Endothelial cell of umbilical vein (primary cell): ENCODE data around the gene WDR5. TPM values are rescaled to one million over a fixed set of nuclear protein-coding genes. Genes with fewer than 3 reads are reported as not detected.

ENCODE experiments used
- BruUV-seq: library from RNA; stranded (reverse); fragments of 400-500 nt; replicated peaks from 2 replicates; lab custom pipeline; 2021; lab: Mats Ljungman, UMichigan
- CTCF ChIA-PET: fragments of 300-600, 350-600 bp; sonication (Branson Sonifier 250); formaldehyde crosslinking; loops from one replicate; lab custom pipeline; 2021; ENCODE audit warnings: antibody characterized with exemption, inconsistent platforms; lab: Charles Lee
- POLR2A ChIA-PET: fragments of 300-600, 350-600 bp; sonication (Branson Sonifier 250); formaldehyde crosslinking; loops from one replicate; lab custom pipeline; 2021; ENCODE audit warnings: antibody characterized with exemption, inconsistent platforms; lab: Charles Lee
- DNase-seq: peaks from one replicate; pipeline ENCODE4 v3.0.0-alpha.2; 2011; ENCODE audit warnings: low read depth, low spot score
- FAIRE-seq: peaks from 2 replicates; lab custom pipeline; 2011; peaks lifted over from hg19 to GRCh38; lab: Jason Lieb, UNC
- H2AFZ ChIP-seq: 2 replicates; pipeline ENCODE4 v1.6.0; 2012; ENCODE audit warnings: low read depth, low read length, control low read depth, inconsistent platforms
- H3K27ac ChIP-seq: 2 replicates; pipeline ENCODE4 v1.5.1; 2011; ENCODE audit warnings: low read depth, mild to moderate bottlenecking, control low read depth, low read length, moderate library complexity; ENCODE audit not compliant: insufficient read depth
- H3K27me3 ChIP-seq, 2 experiments: 2 replicates each; pipeline versions ENCODE4 v1.6.0 to v1.6.1; 2011; ENCODE audit warnings: low read length in 2 of 2, mixed read lengths in 1 of 2; ENCODE audit not compliant: control insufficient read depth in 2 of 2, insufficient read depth in 2 of 2
- H3K36me3 ChIP-seq, 2 experiments: 2 replicates in 1 of 2; 3 replicates in 1 of 2; pipeline ENCODE4 v1.5.1; 2011; ENCODE audit warnings: low read length in 2 of 2, mild to moderate bottlenecking in 1 of 2, moderate library complexity in 1 of 2; ENCODE audit not compliant: control insufficient read depth in 2 of 2, insufficient read depth in 2 of 2; ENCODE audit errors: extremely low read depth in 1 of 2
- H3K4me1 ChIP-seq: 3 replicates; pipeline ENCODE4 v1.5.1; 2011; ENCODE audit warnings: mild to moderate bottlenecking, low read length; ENCODE audit not compliant: control insufficient read depth, insufficient read depth; ENCODE audit errors: extremely low read depth
- H3K4me2 ChIP-seq: 2 replicates; pipeline ENCODE4 v1.6.1; 2011; ENCODE audit warnings: low read length, control low read depth, mixed read lengths; ENCODE audit not compliant: insufficient read depth
- H3K4me3 ChIP-seq, 3 experiments: fragments of 200-600 bp in 1 of 3; sonication (generic), shearing (Covaris generic) in 1 of 3; replicated peaks in 1 of 3; 2 replicates each; pipeline ENCODE4 v1.5.1; 2011 to 2016; ENCODE audit warnings: control low read depth in 3 of 3, low read length in 3 of 3, mild to moderate bottlenecking in 2 of 3, inconsistent platforms in 1 of 3, low read depth in 1 of 3, moderate library complexity in 1 of 3; ENCODE audit not compliant: insufficient read depth in 1 of 3
- H3K79me2 ChIP-seq: 2 replicates; pipeline ENCODE4 v1.6.0; 2012; ENCODE audit warnings: low read length, inconsistent platforms; ENCODE audit not compliant: control insufficient read depth, insufficient read depth
- H3K9ac ChIP-seq: replicated peaks from 2 replicates; pipeline ENCODE3; 2011; ENCODE audit warnings: low read length, control low read depth; ENCODE audit not compliant: insufficient read depth; ENCODE audit errors: extremely low read depth
- H3K9me1 ChIP-seq: replicated peaks from 3 replicates; pipeline ENCODE4 v1.6.0; 2011; ENCODE audit warnings: mild to moderate bottlenecking, low read length; ENCODE audit not compliant: control insufficient read depth, insufficient read depth; ENCODE audit errors: extremely low read depth
- H3K9me3 ChIP-seq: replicated peaks from 2 replicates; pipeline ENCODE4 v1.5.1; 2012; ENCODE audit warnings: low read length, inconsistent platforms; ENCODE audit not compliant: control insufficient read depth, insufficient read depth
- H4K20me1 ChIP-seq: replicated peaks from 2 replicates; pipeline ENCODE3; 2011; ENCODE audit warnings: mild to moderate bottlenecking, low read length; ENCODE audit not compliant: control insufficient read depth, insufficient read depth; ENCODE audit errors: extremely low read depth
- EZH2 ChIP-seq: IDR thresholded peaks from 2 replicates; pipeline ENCODE4 v1.6.1; 2012; ENCODE audit warnings: borderline replicate concordance, low read depth, mild to moderate bottlenecking, moderate library complexity, low read length, inconsistent platforms; ENCODE audit not compliant: severe bottlenecking
- FOS ChIP-seq: IDR thresholded peaks from 2 replicates; pipeline ENCODE4 v1.6.1; 2011; ENCODE audit warnings: mild to moderate bottlenecking, low read length, moderate library complexity, borderline replicate concordance; ENCODE audit not compliant: insufficient read depth
- GATA2 ChIP-seq: IDR thresholded peaks from 2 replicates; pipeline ENCODE4 v1.7.0; 2011; ENCODE audit warnings: low read depth, mild to moderate bottlenecking, moderate library complexity, mixed read lengths, low read length; ENCODE audit not compliant: insufficient read length, insufficient read depth
- JUN ChIP-seq: IDR thresholded peaks from 2 replicates; pipeline ENCODE4 v1.6.1; 2011; ENCODE audit warnings: borderline replicate concordance, low read depth; ENCODE audit not compliant: insufficient read length, insufficient read depth
- MAX ChIP-seq: IDR thresholded peaks from 2 replicates; pipeline ENCODE4 v1.6.1; 2011; ENCODE audit not compliant: insufficient read depth, insufficient read length
- MYC ChIP-seq: IDR thresholded peaks from one replicate; pipeline ENCODE4 v1.6.1; 2011; ENCODE audit warnings: mild to moderate bottlenecking, low read depth, low read length
- POLR2A ChIP-seq: IDR thresholded peaks from 2 replicates; pipeline ENCODE4 v1.6.1; 2012; ENCODE audit warnings: low read depth, mild to moderate bottlenecking, control low read depth, low read length
- POLR2AphosphoS5 ChIP-seq: IDR thresholded peaks from 2 replicates; pipeline ENCODE4 v1.6.1; 2012; ENCODE audit warnings: low read depth, mild to moderate bottlenecking, control low read depth, low read length, moderate library complexity; ENCODE audit not compliant: insufficient read depth
- dilution Hi-C: fragments of 300-500 bp; cut with MboI; formaldehyde crosslinking; loops from one replicate; pipeline ENCODE4 v1.15.0; 2019; ENCODE audit warnings: low sequenced_read_pairs; ENCODE audit not compliant: extremely low pct_ligation_motif_present
- intact Hi-C: fragments of 100-400 bp; cut with micrococcal nuclease; formaldehyde crosslinking; loops from one replicate; pipeline ENCODE4 v1.10.0; 2022
- polyA plus RNA-seq, 4 experiments: library from polyadenylated mRNA; depleted of rRNA in 3 of 4; stranded (reverse) in 3 of 4; unstranded in 1 of 4; fragments of >200 nt; gene quantifications; 2 replicates each; pipeline versions ENCODE4 v1.2.1 to v1.2.3, GENCODE V29; 2011 to 2012; ENCODE audit warnings: missing spikeins in 1 of 4
- total RNA-seq: library from RNA; stranded (reverse); gene quantifications from 2 replicates; pipeline ENCODE4 v1.2.3, GENCODE V29; 2021
- TF ChIP-seq, protein P1 (sequence below), 2 donors: IDR thresholded peaks; 1 replicate in 1 of 2; 2 replicates in 1 of 2; pipeline ENCODE4 v1.5.1; 2011; ENCODE audit warnings: low read length in 2 of 2, mild to moderate bottlenecking in 2 of 2, moderate library complexity in 2 of 2, control low read depth in 1 of 2, inconsistent platforms in 1 of 2, low read depth in 1 of 2; ENCODE audit not compliant: insufficient read depth in 1 of 2; ENCODE audit errors: extremely low read depth in 1 of 2

Gene WDR5
- total and polyA plus RNA-seq, 2 donors (not counting 3 experiments of a cell fraction or from before 2014, with no cell fraction given) = 32.1 to 42.5 TPM

DNA sequence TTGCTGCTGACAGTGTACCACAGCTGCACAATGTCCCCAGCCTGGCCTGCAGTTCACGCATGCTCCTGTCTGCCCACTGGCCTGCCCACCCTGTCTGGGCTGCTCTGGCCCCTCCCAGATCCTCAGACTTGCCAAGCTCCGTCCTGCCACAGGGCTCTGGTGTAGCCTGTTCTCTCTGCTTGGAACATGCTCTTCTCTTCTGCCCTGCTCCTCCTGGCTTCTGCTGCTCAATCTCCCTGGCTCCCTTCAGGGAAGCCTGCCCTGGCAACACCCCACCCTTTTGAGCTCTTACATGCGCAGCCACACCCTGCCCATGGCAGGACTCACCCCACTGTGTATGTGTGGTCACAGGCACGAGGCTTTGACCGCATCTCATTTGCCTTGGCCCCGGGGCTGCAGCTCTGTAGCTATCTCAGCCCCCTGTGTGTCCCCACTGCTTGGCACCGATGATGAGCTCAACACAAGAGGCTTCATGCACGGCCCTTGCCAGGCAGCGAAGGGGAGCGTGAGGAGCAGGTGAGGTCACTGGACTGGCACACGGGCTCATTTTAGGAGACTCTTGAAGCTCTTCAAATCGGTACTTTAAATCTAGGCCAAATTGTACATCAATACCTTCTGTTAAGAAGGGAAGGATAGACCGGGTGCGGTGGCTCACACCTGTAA lies 47.7 kb upstream of the WDR5 start:
- no peaks in the 10 kb centered on the region for H3K36me3 ChIP-seq
- no TSS peak for BruUV-seq
- no peaks in the 10 kb centered on the region for H3K4me1 ChIP-seq
- no peak overlapping the region for H2AFZ ChIP-seq
- H3K27me3 ChIP-seq = peaks cover 2 to 7% of the 10 kb centered on the region in 2 experiments
- H3K4me2 ChIP-seq = no peak overlapping the region
- TF ChIP-seq, protein P1, sequence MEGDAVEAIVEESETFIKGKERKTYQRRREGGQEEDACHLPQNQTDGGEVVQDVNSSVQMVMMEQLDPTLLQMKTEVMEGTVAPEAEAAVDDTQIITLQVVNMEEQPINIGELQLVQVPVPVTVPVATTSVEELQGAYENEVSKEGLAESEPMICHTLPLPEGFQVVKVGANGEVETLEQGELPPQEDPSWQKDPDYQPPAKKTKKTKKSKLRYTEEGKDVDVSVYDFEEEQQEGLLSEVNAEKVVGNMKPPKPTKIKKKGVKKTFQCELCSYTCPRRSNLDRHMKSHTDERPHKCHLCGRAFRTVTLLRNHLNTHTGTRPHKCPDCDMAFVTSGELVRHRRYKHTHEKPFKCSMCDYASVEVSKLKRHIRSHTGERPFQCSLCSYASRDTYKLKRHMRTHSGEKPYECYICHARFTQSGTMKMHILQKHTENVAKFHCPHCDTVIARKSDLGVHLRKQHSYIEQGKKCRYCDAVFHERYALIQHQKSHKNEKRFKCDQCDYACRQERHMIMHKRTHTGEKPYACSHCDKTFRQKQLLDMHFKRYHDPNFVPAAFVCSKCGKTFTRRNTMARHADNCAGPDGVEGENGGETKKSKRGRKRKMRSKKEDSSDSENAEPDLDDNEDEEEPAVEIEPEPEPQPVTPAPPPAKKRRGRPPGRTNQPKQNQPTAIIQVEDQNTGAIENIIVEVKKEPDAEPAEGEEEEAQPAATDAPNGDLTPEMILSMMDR (IDR thresholded peaks at IDR 0.05; ENCODE audit: extremely low read depth in 1 of 2, insufficient read depth in 1 of 2, low read depth in 1 of 2, low read length in 2 of 2) = no peak
- TF ChIP-seq JUN (no peak), POLR2AphosphoS5 (no peak), POLR2A (no peak), MAX (no peak), GATA2 (no peak), MYC (no peak), EZH2 (no peak), FOS (no peak)
- no peaks in the 10 kb centered on the region for H3K9me3 ChIP-seq
- no peak overlapping the region for H3K27ac ChIP-seq
- dilution Hi-C loops = no loop called here
- intact Hi-C loops = no loop called here
- H3K4me3 ChIP-seq = no peak overlapping the region
- H4K20me1 ChIP-seq = no peaks in the 10 kb centered on the region
- no peaks in the 10 kb centered on the region for H3K79me2 ChIP-seq
- CTCF ChIA-PET = interaction anchor here (0.8 to 1.6 kb wide), 4 partner anchors 11 to 345 kb away, joined by 3 to 6 read pairs (median 4); no protein-coding TSS in a partner anchor
- POLR2A ChIA-PET = no interaction called here
- no peak for DNase-seq
- FAIRE-seq = no peak
- no peak overlapping the region for H3K9ac ChIP-seq
- no peaks in the 10 kb centered on the region for H3K9me1 ChIP-seq
